ENCODE results near the gene MSH4. TPM values are rescaled to one million over a fixed set of nuclear protein-coding genes. Genes with fewer than 3 reads are reported as not detected.
"Not testable (repeated sequence)": the region's sequence is repeated elsewhere in the genome, so short reads cannot be mapped to it uniquely, and the experiment has no call there.

The MSH4 gene
- polyA plus RNA-seq (2011; rRNA removed) (0.05 TPM in 1 of 2 replicates, not detected in the other), polyA plus RNA-seq (2017; fragmentation: RNase III; extraction: RNeasy Plus Mini Kit Qiagen cat#74134 plus additional on column Dnase treatment) (0.03 TPM in 1 of 3 replicates, not detected in the others), polyA minus RNA-seq (2011; rRNA and poly(A)+ RNA removed) (0.05 TPM in 1 of 2 replicates, not detected in the other)
- polyA plus RNA-seq (2012; cell fraction: cytosol; rRNA removed): not detected in 2 replicates
- polyA plus RNA-seq (2012; cell fraction: nucleus; rRNA removed): 0.04 and 0.05 TPM in 2 replicates

DNA sequence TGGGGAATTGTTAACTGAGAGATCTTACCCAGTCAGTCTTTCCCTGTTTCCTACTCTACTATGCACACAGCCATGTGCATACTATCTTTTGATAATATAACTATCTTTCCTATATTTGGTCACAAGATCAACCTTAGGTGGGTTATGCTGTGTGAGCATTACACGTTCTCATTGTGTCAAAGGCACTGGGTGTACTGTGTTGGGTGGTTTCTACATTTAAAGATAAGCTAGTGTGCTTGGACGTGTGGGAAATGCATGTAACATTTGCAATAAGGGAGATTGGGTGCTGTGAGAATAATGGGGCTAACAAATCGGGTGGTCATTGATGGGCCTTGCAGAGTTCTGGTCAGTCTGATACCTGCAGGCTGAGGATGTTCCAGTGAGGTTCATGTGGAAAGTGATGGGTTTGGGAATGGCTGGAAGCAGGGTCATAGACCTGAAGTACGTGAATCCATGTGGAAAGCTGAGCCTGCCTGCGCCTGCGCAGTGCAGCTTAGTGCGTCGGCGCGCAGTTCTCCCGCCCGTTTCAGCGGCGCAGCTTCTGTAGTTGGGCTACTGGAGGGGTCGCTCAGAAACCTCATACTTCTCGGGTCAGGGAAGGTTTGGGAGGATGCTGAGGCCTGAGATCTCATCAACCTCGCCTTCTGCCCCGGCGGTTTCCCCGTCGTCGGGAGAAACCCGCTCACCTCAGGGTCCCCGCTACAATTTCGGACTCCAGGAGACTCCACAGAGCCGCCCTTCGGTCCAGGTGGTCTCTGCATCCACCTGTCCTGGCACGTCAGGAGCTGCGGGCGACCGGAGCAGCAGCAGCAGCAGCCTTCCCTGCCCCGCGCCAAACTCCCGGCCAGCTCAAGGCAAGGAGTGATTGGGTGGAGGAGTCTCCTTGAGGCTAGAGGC lies at the start of gene MSH4:
Gene MSH4, plus strand, starts transcription at position 507 of the 897 bp plus-strand sequence. Its CDS starts 104 bp downstream, at position 611.
- DNase-seq (ENCODE audit: low read depth in 1 of 2, low spot score in 1 of 2): no peak
- POLR2A ChIA-PET: interaction anchor here (1.5 kb wide), 1 partner anchor 10 kb away, joined by 7 read pairs; the partner anchor contains the start of gene RABGGTB
- TF ChIP-seq TP53 (CRISPR knock-in tag; IDR thresholded peaks at IDR 0.05) (0 out of 2 replicates have a peak, but pooled peaks have one; percentile 40), FOSB (CRISPR knock-in tag; IDR thresholded peaks at IDR 0.05) (peak; percentile 35; the same call in 1 of the 2 replicates), CTCF (IDR thresholded peaks at IDR 0.05) (no peak), FOXS1 (CRISPR knock-in tag; IDR thresholded peaks at IDR 0.05) (no peak), JUN (IDR thresholded peaks at IDR 0.05) (peak in 1 of 2 experiments; percentile 31; a peak in 1 of 5 replicates), TFCP2L1 (CRISPR knock-in tag; IDR thresholded peaks at IDR 0.05) (0 out of 2 replicates have a peak, but pooled peaks have one; percentile 68)
- TF ChIP-seq, protein P1, sequence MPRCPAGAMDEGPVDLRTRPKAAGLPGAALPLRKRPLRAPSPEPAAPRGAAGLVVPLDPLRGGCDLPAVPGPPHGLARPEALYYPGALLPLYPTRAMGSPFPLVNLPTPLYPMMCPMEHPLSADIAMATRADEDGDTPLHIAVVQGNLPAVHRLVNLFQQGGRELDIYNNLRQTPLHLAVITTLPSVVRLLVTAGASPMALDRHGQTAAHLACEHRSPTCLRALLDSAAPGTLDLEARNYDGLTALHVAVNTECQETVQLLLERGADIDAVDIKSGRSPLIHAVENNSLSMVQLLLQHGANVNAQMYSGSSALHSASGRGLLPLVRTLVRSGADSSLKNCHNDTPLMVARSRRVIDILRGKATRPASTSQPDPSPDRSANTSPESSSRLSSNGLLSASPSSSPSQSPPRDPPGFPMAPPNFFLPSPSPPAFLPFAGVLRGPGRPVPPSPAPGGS (IDR thresholded peaks at IDR 0.05): 0 out of 3 replicates have a peak, but pooled peaks have one; percentile 20

GRCh38 chr1:75757210-75757609 lies 39.5 kb upstream of the MSH4 start:
- CTCF ChIA-PET; H3K4me3 ChIP-seq; ATAC-seq; FAIRE-seq; POLR2A ChIA-PET; DNase-seq (ENCODE audit: low read depth in 1 of 2, low spot score in 1 of 2); H3K4me2 ChIP-seq; H3K27ac ChIP-seq; H3K9me3 ChIP-seq; H3K4me1 ChIP-seq: not testable (repeated sequence)

More for the DNA sequence above, at the start of gene MSH4:
- Histone ChIP-seq H3K4me1 (peaks cover 4% of the 10 kb centered on the region; the same call in 1 of the 3 replicates), H3K4me3 (no peak within 1 kb of the TSS), H3K4me2 (no peak within 1 kb of the TSS), H3K27ac (no peak within 1 kb of the TSS), H3K9me3 (no peaks in the 10 kb centered on the region)
- ATAC-seq (peak; percentile 55 to 56), FAIRE-seq (no peak)
- CTCF ChIA-PET: no interaction called here
- 92% methylated on average over 17 of the region's 34 CpGs for WGBS (ENCODE audit: missing lambda C conversion rate)

- H3K4me3 ChIP-seq; H3K27ac ChIP-seq; H3K9me3 ChIP-seq; ATAC-seq; H3K4me2 ChIP-seq; POLR2A ChIA-PET; DNase-seq (ENCODE audit: low read depth in 1 of 2, low spot score in 1 of 2); H3K4me1 ChIP-seq; FAIRE-seq: not testable (repeated sequence)
- CTCF ChIA-PET: interaction anchor here (0.7 kb wide), 1 partner anchor 77 kb away, joined by 3 read pairs; no protein-coding TSS in a partner anchor
- WGBS (ENCODE audit: missing lambda C conversion rate): 90% methylated on average over 4 of the region's 4 CpGs
- peak; percentile 74 for TF ChIP-seq MAFK (IDR thresholded peaks at IDR 0.05; ENCODE audit: partially characterized antibody)
Observed at GRCh38 chr1:75758543-75758942, 38.1 kb upstream of the MSH4 start.

GRCh38 chr1:75764057-75764655 lies 32.5 kb upstream of the MSH4 start:
- Histone ChIP-seq H3K27ac (no peak overlapping the region), H3K4me1 (peaks cover 9% of the 10 kb centered on the region; the same call in 2 of the 3 replicates), H3K4me2 (no peak overlapping the region), H3K4me3 (no peak overlapping the region), H3K9me3 (no peaks in the 10 kb centered on the region)
- ChIA-PET CTCF (no interaction called here), POLR2A (no interaction called here)
- no peak for ATAC-seq
- 100% methylated on average over 1 of the region's 1 CpG for WGBS (ENCODE audit: missing lambda C conversion rate)
- FAIRE-seq: no peak
- no peak for DNase-seq (ENCODE audit: low read depth in 1 of 2, low spot score in 1 of 2)
- no peak for TF ChIP-seq POLR2AphosphoS2 (conservative IDR thresholded peaks at IDR 0.05; ENCODE audit: low read length)
- TF ChIP-seq, protein P1 (IDR thresholded peaks at IDR 0.05): no peak
- no peak for TF ChIP-seq SMC3 (IDR thresholded peaks at IDR 0.05)
- no peak for TF ChIP-seq E2F6 (IDR thresholded peaks at IDR 0.05; ENCODE audit: borderline replicate concordance, low read depth)
- TF ChIP-seq HOXA7 (CRISPR knock-in tag; IDR thresholded peaks at IDR 0.05): no peak
- no peak for TF ChIP-seq JUNB (IDR thresholded peaks at IDR 0.05)
- TF ChIP-seq RFX5 (IDR thresholded peaks at IDR 0.05): no peak
- no peak for TF ChIP-seq RCOR1 (IDR thresholded peaks at IDR 0.05; ENCODE audit: low read depth, low read length)
- TF ChIP-seq, protein P2, sequence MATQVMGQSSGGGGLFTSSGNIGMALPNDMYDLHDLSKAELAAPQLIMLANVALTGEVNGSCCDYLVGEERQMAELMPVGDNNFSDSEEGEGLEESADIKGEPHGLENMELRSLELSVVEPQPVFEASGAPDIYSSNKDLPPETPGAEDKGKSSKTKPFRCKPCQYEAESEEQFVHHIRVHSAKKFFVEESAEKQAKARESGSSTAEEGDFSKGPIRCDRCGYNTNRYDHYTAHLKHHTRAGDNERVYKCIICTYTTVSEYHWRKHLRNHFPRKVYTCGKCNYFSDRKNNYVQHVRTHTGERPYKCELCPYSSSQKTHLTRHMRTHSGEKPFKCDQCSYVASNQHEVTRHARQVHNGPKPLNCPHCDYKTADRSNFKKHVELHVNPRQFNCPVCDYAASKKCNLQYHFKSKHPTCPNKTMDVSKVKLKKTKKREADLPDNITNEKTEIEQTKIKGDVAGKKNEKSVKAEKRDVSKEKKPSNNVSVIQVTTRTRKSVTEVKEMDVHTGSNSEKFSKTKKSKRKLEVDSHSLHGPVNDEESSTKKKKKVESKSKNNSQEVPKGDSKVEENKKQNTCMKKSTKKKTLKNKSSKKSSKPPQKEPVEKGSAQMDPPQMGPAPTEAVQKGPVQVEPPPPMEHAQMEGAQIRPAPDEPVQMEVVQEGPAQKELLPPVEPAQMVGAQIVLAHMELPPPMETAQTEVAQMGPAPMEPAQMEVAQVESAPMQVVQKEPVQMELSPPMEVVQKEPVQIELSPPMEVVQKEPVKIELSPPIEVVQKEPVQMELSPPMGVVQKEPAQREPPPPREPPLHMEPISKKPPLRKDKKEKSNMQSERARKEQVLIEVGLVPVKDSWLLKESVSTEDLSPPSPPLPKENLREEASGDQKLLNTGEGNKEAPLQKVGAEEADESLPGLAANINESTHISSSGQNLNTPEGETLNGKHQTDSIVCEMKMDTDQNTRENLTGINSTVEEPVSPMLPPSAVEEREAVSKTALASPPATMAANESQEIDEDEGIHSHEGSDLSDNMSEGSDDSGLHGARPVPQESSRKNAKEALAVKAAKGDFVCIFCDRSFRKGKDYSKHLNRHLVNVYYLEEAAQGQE (IDR thresholded peaks at IDR 0.05): no peak
- TF ChIP-seq GATA3 (IDR thresholded peaks at IDR 0.05; ENCODE audit: borderline replicate concordance): no peak
- no peak for TF ChIP-seq NR3C1 (IDR thresholded peaks at IDR 0.05)

Measured in A549 (cell line).